ENCODE measurements around the gene ZC2HC1B.
"Not testable (repeated sequence)": the region's sequence is repeated elsewhere in the genome, so short reads cannot be mapped to it uniquely, and the experiment has no call there.

Gene ZC2HC1B

DNA sequence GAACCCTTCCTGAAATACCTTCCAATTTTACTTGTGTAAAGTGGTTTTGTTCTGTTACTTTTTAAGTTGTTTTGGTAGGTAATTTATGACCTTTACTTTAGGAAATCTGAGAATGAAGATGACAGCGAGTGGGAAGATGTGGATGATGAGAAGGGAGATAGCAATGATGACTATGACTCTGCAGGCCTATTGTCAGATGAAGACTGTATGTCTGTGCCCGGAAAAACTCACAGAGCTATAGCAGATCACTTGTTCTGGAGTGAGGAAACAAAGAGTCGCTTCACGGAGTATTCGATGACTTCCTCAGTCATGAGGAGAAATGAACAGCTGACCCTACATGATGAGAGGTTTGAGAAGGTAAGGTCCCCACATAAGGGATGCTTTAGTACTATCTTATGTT lies 6.6 kb upstream of the ZC2HC1B start:
- TF ChIP-seq, protein P1, sequence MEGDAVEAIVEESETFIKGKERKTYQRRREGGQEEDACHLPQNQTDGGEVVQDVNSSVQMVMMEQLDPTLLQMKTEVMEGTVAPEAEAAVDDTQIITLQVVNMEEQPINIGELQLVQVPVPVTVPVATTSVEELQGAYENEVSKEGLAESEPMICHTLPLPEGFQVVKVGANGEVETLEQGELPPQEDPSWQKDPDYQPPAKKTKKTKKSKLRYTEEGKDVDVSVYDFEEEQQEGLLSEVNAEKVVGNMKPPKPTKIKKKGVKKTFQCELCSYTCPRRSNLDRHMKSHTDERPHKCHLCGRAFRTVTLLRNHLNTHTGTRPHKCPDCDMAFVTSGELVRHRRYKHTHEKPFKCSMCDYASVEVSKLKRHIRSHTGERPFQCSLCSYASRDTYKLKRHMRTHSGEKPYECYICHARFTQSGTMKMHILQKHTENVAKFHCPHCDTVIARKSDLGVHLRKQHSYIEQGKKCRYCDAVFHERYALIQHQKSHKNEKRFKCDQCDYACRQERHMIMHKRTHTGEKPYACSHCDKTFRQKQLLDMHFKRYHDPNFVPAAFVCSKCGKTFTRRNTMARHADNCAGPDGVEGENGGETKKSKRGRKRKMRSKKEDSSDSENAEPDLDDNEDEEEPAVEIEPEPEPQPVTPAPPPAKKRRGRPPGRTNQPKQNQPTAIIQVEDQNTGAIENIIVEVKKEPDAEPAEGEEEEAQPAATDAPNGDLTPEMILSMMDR (IDR thresholded peaks at IDR 0.05; ENCODE audit: insufficient read depth, low read length, poor library complexity, severe bottlenecking) = no peak
- no peak overlapping the region for H3K4me3 ChIP-seq (replicated peaks; ENCODE audit: low read depth, low read length)
- H3K36me3 ChIP-seq (ENCODE audit: control insufficient read depth, insufficient read depth, low read length) = peaks cover 11% of the 10 kb centered on the region
- H3K27me3 ChIP-seq (replicated peaks; ENCODE audit: control insufficient read depth, insufficient read depth, low read length) = no peaks in the 10 kb centered on the region
- no peak for DNase-seq (ENCODE audit: extremely low read depth, insufficient read length)

DNA sequence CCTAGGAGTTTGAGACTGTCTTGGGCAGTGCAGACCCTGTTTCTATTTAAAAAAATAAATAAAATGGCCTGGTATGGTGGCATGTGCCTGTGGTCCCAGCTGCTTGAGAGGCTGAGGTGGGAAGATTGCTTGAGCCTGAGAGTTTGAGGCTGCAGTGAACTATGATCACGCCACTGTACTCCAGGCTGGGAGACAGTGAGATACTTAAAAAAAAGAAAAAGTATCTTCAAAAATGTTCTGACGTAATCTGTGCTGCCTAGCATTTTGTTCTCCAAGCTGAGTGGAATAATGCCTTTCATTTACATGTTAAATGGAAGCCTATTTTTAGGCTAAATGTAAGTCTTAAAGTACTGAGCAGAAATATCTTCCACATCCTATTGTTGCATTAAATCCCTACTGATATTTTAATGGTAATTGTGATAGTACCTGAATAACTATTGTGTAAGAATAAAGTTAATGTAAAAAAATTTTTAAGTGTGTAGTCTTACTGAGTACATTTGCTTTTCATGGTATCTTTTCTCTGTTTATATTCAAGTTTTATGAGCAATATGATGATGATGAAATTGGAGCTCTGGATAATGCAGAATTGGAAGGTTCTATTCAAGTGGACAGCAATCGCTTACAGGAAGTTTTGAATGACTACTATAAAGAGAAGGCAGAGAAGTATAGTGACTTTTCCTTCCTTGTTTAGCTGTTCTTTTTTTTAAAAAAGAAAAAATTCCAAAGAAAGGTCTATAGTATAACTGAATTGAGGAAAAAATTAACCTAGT lies 4.2 kb upstream of the ZC2HC1B start:
- TF ChIP-seq, protein P1 (IDR thresholded peaks at IDR 0.05; ENCODE audit: insufficient read depth, low read length, poor library complexity, severe bottlenecking) = no peak
- no peak for DNase-seq (ENCODE audit: extremely low read depth, insufficient read length)
- H3K36me3 ChIP-seq (ENCODE audit: control insufficient read depth, insufficient read depth, low read length) = peaks cover 11% of the 10 kb centered on the region

DNA sequence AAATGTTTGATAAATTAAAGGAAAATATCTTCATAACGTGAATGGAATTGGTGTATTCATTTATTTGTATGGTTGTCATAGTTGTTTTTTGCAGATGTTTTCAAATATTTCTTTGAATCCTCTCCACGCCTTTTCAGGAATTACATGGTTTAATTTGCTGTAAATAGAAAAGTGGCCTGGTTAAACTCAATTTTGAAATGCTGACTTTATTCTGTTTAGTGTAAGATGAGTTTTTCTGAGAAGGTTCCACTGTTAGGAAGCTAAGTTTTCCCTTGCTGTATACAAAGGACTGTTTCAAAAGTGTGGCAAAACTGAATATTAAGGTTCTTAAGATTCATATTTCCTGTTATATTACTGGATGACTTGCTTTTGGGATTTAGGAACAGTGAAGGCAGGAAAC lies 503 bp upstream of the ZC2HC1B start:
- DNase-seq (ENCODE audit: extremely low read depth, insufficient read length) = no peak
- TF ChIP-seq, protein P1 (IDR thresholded peaks at IDR 0.05; ENCODE audit: insufficient read depth, low read length, poor library complexity, severe bottlenecking) = no peak
- H3K4me3 ChIP-seq (replicated peaks; ENCODE audit: low read depth, low read length) = no peak overlapping the region
- H3K27me3 ChIP-seq (replicated peaks; ENCODE audit: control insufficient read depth, insufficient read depth, low read length) = no peaks in the 10 kb centered on the region
- peaks cover 4% of the 10 kb centered on the region for H3K36me3 ChIP-seq (ENCODE audit: control insufficient read depth, insufficient read depth, low read length)

More for the DNA sequence above, 4.2 kb upstream of the ZC2HC1B start:
- no peaks in the 10 kb centered on the region for H3K27me3 ChIP-seq (replicated peaks; ENCODE audit: control insufficient read depth, insufficient read depth, low read length)
- H3K4me3 ChIP-seq (replicated peaks; ENCODE audit: low read depth, low read length) = no peak overlapping the region

DNA sequence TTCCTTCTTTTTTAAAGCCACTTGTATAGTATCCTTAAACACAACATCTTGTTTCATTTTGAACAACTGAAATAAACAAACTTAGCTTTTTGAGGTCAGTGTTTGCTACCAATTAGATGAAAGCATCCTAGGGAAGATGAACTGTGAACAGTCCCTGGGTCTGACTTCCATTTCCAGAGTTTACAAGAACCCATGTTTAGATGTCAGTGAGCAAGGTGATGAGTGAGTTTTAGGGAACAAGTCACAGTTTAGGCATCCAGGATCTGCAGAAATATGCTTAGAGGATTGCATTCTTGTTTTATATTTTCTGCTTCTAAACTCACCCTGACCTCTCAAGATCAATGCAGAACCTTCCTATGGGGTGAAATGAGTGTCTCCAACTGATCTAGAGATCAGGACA lies 3.0 kb downstream of the ZC2HC1B start:
- no peak overlapping the region for H3K4me3 ChIP-seq (replicated peaks; ENCODE audit: low read depth, low read length)
- peaks cover 2% of the 10 kb centered on the region; the same call in 1 of the 2 replicates for H3K36me3 ChIP-seq (ENCODE audit: control insufficient read depth, insufficient read depth, low read length)
- no peaks in the 10 kb centered on the region for H3K27me3 ChIP-seq (replicated peaks; ENCODE audit: control insufficient read depth, insufficient read depth, low read length)
- TF ChIP-seq, protein P1 (IDR thresholded peaks at IDR 0.05; ENCODE audit: insufficient read depth, low read length, poor library complexity, severe bottlenecking) = no peak
- DNase-seq (ENCODE audit: extremely low read depth, insufficient read length) = no peak

DNA sequence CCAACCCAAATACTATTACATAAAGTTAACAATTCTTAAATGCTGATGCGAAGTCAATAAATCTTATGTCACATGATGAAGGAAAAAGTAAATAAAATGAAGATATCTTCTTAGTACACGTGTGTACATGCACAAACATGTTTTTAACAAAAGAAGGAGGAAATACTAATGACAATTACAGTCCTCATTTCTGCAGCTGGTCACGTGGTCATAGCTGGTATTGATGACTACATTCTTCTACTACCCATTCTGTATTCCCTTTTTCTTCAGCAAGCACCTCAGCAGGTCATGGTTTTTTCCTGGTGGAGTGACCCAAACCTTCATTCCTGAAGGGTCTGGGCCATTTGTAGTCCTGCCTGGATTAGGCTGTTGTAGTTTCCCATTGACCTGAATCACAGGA lies 4.5 kb downstream of the ZC2HC1B start:
- H3K36me3 ChIP-seq (ENCODE audit: control insufficient read depth, insufficient read depth, low read length); H3K27me3 ChIP-seq (replicated peaks; ENCODE audit: control insufficient read depth, insufficient read depth, low read length); DNase-seq (ENCODE audit: extremely low read depth, insufficient read length); H3K4me3 ChIP-seq (replicated peaks; ENCODE audit: low read depth, low read length): not testable (repeated sequence)

DNA sequence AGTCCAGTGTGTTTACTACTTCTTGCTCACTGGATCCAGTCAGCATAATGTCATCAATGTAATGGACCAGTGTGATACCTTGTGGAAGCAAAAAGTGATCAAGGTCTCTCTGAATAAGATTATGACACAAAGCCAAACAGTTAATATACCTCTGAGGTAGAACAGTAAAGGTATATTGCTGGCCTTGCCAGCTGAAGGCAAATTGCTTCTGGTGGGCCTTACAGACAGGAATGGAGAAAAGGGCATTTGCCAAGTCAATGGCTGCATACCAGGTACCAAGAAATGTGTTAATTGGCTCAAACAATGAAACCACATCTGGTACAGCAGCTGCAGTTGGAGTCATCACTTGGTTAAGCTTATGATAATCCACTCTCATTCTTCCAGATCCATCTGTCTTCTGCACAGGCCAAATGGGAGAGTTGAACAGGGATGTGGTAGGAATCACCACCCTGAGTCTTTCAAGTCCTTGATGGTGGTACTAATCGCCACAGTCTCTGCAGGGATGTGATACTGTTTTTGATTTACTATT lies 7.0 kb downstream of the ZC2HC1B start:
- not testable (repeated sequence) for H3K36me3 ChIP-seq (ENCODE audit: control insufficient read depth, insufficient read depth, low read length); DNase-seq (ENCODE audit: extremely low read depth, insufficient read length)

More for the DNA sequence above, 7.0 kb downstream of the ZC2HC1B start:
- not testable (repeated sequence) for H3K4me3 ChIP-seq (replicated peaks; ENCODE audit: low read depth, low read length); H3K27me3 ChIP-seq (replicated peaks; ENCODE audit: control insufficient read depth, insufficient read depth, low read length)

Measured in GM06990 (cell line).